Measurements from ENCODE around the gene EBF4. TPM values are rescaled to one million over a fixed set of nuclear protein-coding genes. Genes with fewer than 3 reads are reported as not detected.

Gene EBF4
- total RNA-seq, 1 donor from 2014 or later: 11.0 TPM

- no peak for DNase-seq
- Mint-ChIP-seq H3K36me3 (ENCODE audit: unreplicated experiment) (no peaks in the 10 kb centered on the region), H3K9me3 (ENCODE audit: unreplicated experiment) (peaks cover 3% of the 10 kb centered on the region), H3K4me1 (ENCODE audit: low read depth, unreplicated experiment) (peaks cover 8% of the 10 kb centered on the region), H3K27ac (ENCODE audit: unreplicated experiment) (no peak overlapping the region), H3K27me3 (ENCODE audit: unreplicated experiment) (peaks cover 19% of the 10 kb centered on the region), H3K4me3 (ENCODE audit: unreplicated experiment) (no peak overlapping the region)
- TF ChIP-seq CTCF (IDR thresholded peaks at IDR 0.05; ENCODE audit: partially characterized antibody, unreplicated experiment): no peak
These were observed 49.3 kb downstream of the EBF4 start for GRCh38 chr20:2741881-2742280.

- no peak for DNase-seq
- H3K4me1 Mint-ChIP-seq (ENCODE audit: low read depth, unreplicated experiment): peaks cover 8% of the 10 kb centered on the region
- peaks cover 3% of the 10 kb centered on the region for H3K9me3 Mint-ChIP-seq (ENCODE audit: unreplicated experiment)
- TF ChIP-seq CTCF (IDR thresholded peaks at IDR 0.05; ENCODE audit: partially characterized antibody, unreplicated experiment): no peak
- peaks cover 19% of the 10 kb centered on the region for H3K27me3 Mint-ChIP-seq (ENCODE audit: unreplicated experiment)
- H3K27ac Mint-ChIP-seq (ENCODE audit: unreplicated experiment): no peak overlapping the region
- H3K4me3 Mint-ChIP-seq (ENCODE audit: unreplicated experiment): no peak overlapping the region
- no peaks in the 10 kb centered on the region for H3K36me3 Mint-ChIP-seq (ENCODE audit: unreplicated experiment)
These were observed 49.9 kb downstream of the EBF4 start for GRCh38 chr20:2742431-2742830.

- Mint-ChIP-seq H3K36me3 (ENCODE audit: unreplicated experiment) (no peaks in the 10 kb centered on the region), H3K27me3 (ENCODE audit: unreplicated experiment) (peaks cover 21% of the 10 kb centered on the region), H3K27ac (ENCODE audit: unreplicated experiment) (no peak overlapping the region), H3K4me3 (ENCODE audit: unreplicated experiment) (no peak overlapping the region), H3K9me3 (ENCODE audit: unreplicated experiment) (peaks cover 6% of the 10 kb centered on the region), H3K4me1 (ENCODE audit: low read depth, unreplicated experiment) (peaks cover 8% of the 10 kb centered on the region)
- TF ChIP-seq CTCF (IDR thresholded peaks at IDR 0.05; ENCODE audit: partially characterized antibody, unreplicated experiment): peak; percentile 83
- DNase-seq: peak; percentile 81
These were observed 50.5 kb downstream of the EBF4 start for GRCh38 chr20:2742934-2743559.

DNA sequence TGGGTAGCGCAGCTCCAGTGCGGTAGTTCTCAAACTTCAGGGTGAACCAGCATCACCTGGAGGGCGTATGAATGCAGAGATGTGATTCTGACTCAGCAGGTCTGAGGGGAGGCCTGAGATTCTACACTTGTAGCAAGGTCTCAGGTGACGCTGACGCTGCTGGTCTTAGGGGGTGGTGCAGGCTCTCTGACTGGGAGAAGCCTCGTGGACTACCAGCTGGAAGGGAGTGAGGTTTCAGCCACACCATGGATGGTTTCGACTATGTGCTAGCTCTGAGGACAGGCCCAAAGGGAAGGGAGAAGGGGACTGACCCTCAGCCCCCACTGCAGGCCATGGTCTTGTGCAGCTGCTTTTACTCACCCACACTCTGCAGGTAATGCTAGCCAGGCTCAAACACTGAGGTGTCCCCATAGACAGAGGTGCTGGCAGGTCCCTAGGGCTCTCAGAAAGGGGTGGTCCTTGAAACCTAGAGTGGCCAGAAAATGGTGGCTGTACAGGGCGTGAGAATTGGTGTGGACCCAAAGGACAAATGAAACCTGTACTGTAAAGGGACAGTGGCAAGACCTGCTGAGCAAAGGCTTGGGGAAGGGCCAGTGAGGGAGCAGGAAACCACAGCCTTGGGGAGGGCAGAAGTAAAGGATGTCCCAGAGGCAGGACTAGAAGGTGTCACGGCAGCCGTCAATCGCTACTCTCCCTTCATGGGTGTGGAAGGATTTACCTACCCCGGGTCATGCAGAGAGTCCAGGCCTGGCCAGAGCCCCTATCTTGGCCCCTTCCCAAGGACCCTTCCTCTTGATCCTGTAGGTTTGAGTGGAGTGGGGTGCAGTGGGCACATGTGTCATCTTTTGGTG lies 52.7 kb downstream of the EBF4 start:
- Mint-ChIP-seq H3K27ac (ENCODE audit: unreplicated experiment) (no peak overlapping the region), H3K9me3 (ENCODE audit: unreplicated experiment) (peaks cover 8% of the 10 kb centered on the region), H3K4me1 (ENCODE audit: low read depth, unreplicated experiment) (no peaks in the 10 kb centered on the region), H3K4me3 (ENCODE audit: unreplicated experiment) (no peak overlapping the region), H3K36me3 (ENCODE audit: unreplicated experiment) (no peaks in the 10 kb centered on the region), H3K27me3 (ENCODE audit: unreplicated experiment) (peaks cover 22% of the 10 kb centered on the region)
- DNase-seq: no peak
- TF ChIP-seq CTCF (IDR thresholded peaks at IDR 0.05; ENCODE audit: partially characterized antibody, unreplicated experiment): no peak
